Measurements from ENCODE around the gene ABCB4.

GRCh38 chr7:87505122-87505521 lies 29.6 kb upstream of the ABCB4 start:
- TF ChIP-seq TAF1 (IDR thresholded peaks at IDR 0.05; ENCODE audit: borderline replicate concordance, insufficient read depth, low read length) = no peak
- TF ChIP-seq POLR2AphosphoS5 (IDR thresholded peaks at IDR 0.05; ENCODE audit: low read depth, low read length) = no peak

Data from PFSK-1 (cell line).